Liver (tissue), 3 donors: ENCODE measurements around the gene CCDC187.

ENCODE experiments used
- JUND ChIP-seq, 2 donors: IDR thresholded peaks; 2 replicates each; pipeline ENCODE4 v1.6.1; 2016; ENCODE audit warnings: antibody characterized with exemption in 2 of 2
- RAD21 ChIP-seq, 2 donors: IDR thresholded peaks; 2 replicates each; pipeline ENCODE4 v1.6.1; 2016; ENCODE audit warnings: antibody characterized with exemption in 2 of 2, mild to moderate bottlenecking in 2 of 2
- TAF1 ChIP-seq: conservative IDR thresholded peaks from 2 replicates; pipeline ENCODE4 v1.6.1; 2016; ENCODE audit warnings: antibody characterized with exemption, mild to moderate bottlenecking
- TF ChIP-seq, protein P1 (sequence below): IDR thresholded peaks from 2 replicates; pipeline ENCODE4 v1.6.1; 2016; ENCODE audit warnings: antibody characterized with exemption
- TF ChIP-seq, protein P2 (sequence below): fragments of 150-350 bp; IDR thresholded peaks from 2 replicates; pipeline ENCODE4 v1.5.1; 2017; ENCODE audit warnings: improper control_type of control experiment, low read depth, low read length; ENCODE audit not compliant: missing input control
- TF ChIP-seq, protein P3 (sequence below): IDR thresholded peaks from 2 replicates; pipeline ENCODE4 v1.6.1; 2016; ENCODE audit warnings: antibody characterized with exemption, mild to moderate bottlenecking
- TF ChIP-seq, protein P4 (sequence below): IDR thresholded peaks from 2 replicates; pipeline ENCODE4 v1.6.1; 2016; ENCODE audit warnings: antibody characterized with exemption
- donor health status: healthy.
- donor health status: healthy.

DNA sequence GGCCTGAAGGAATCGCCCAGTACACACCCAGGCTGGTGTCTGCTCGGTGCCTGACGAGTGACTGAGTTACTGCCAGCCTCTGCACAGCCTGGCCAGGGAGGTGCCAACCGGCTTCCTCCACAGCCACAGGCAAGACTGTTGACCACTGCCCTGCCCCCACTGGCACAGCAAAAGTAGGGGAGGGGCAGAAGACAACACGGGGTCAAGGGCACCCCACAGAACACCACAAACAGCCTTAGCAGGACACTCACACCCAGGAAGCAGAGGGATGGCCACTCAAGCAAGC is 98.2 kb downstream of the CCDC187 start:
- TF ChIP-seq, protein P1, sequence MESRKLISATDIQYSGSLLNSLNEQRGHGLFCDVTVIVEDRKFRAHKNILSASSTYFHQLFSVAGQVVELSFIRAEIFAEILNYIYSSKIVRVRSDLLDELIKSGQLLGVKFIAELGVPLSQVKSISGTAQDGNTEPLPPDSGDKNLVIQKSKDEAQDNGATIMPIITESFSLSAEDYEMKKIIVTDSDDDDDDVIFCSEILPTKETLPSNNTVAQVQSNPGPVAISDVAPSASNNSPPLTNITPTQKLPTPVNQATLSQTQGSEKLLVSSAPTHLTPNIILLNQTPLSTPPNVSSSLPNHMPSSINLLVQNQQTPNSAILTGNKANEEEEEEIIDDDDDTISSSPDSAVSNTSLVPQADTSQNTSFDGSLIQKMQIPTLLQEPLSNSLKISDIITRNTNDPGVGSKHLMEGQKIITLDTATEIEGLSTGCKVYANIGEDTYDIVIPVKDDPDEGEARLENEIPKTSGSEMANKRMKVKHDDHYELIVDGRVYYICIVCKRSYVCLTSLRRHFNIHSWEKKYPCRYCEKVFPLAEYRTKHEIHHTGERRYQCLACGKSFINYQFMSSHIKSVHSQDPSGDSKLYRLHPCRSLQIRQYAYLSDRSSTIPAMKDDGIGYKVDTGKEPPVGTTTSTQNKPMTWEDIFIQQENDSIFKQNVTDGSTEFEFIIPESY = no peak
- TF ChIP-seq, protein P2, sequence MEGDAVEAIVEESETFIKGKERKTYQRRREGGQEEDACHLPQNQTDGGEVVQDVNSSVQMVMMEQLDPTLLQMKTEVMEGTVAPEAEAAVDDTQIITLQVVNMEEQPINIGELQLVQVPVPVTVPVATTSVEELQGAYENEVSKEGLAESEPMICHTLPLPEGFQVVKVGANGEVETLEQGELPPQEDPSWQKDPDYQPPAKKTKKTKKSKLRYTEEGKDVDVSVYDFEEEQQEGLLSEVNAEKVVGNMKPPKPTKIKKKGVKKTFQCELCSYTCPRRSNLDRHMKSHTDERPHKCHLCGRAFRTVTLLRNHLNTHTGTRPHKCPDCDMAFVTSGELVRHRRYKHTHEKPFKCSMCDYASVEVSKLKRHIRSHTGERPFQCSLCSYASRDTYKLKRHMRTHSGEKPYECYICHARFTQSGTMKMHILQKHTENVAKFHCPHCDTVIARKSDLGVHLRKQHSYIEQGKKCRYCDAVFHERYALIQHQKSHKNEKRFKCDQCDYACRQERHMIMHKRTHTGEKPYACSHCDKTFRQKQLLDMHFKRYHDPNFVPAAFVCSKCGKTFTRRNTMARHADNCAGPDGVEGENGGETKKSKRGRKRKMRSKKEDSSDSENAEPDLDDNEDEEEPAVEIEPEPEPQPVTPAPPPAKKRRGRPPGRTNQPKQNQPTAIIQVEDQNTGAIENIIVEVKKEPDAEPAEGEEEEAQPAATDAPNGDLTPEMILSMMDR = no peak
- TF ChIP-seq, protein P3, sequence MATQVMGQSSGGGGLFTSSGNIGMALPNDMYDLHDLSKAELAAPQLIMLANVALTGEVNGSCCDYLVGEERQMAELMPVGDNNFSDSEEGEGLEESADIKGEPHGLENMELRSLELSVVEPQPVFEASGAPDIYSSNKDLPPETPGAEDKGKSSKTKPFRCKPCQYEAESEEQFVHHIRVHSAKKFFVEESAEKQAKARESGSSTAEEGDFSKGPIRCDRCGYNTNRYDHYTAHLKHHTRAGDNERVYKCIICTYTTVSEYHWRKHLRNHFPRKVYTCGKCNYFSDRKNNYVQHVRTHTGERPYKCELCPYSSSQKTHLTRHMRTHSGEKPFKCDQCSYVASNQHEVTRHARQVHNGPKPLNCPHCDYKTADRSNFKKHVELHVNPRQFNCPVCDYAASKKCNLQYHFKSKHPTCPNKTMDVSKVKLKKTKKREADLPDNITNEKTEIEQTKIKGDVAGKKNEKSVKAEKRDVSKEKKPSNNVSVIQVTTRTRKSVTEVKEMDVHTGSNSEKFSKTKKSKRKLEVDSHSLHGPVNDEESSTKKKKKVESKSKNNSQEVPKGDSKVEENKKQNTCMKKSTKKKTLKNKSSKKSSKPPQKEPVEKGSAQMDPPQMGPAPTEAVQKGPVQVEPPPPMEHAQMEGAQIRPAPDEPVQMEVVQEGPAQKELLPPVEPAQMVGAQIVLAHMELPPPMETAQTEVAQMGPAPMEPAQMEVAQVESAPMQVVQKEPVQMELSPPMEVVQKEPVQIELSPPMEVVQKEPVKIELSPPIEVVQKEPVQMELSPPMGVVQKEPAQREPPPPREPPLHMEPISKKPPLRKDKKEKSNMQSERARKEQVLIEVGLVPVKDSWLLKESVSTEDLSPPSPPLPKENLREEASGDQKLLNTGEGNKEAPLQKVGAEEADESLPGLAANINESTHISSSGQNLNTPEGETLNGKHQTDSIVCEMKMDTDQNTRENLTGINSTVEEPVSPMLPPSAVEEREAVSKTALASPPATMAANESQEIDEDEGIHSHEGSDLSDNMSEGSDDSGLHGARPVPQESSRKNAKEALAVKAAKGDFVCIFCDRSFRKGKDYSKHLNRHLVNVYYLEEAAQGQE = no peak
- TF ChIP-seq, protein P4, sequence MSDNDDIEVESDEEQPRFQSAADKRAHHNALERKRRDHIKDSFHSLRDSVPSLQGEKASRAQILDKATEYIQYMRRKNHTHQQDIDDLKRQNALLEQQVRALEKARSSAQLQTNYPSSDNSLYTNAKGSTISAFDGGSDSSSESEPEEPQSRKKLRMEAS = no peak
- TF ChIP-seq TAF1 = no peak
- TF ChIP-seq RAD21 (IDR thresholded peaks at IDR 0.05) = no peak
- TF ChIP-seq JUND (IDR thresholded peaks at IDR 0.05) = no peak
